Keratinocyte (primary cell): ENCODE results near the gene BID. TPM values are rescaled to one million over a fixed set of nuclear protein-coding genes. Genes with fewer than 3 reads are reported as not detected.

ENCODE experiments used
- DNase-seq: peaks from one replicate; pipeline ENCODE4 v3.0.0-alpha.2; 2011; ENCODE audit warnings: low read depth, missing footprints, low spot score
- FAIRE-seq: peaks from 2 replicates; lab custom pipeline; 2011; peaks lifted over from hg19 to GRCh38; lab: Jason Lieb, UNC
- H2AFZ ChIP-seq: 2 replicates; pipeline ENCODE4 v1.6.0; 2012; ENCODE audit warnings: low read length, control low read depth, inconsistent platforms; ENCODE audit not compliant: control insufficient read depth
- H3K27ac ChIP-seq: 2 replicates; pipeline ENCODE4 v1.5.1; 2011; ENCODE audit warnings: low read length; ENCODE audit not compliant: control insufficient read depth, insufficient read depth
- H3K27me3 ChIP-seq: 3 replicates; pipeline ENCODE4 v1.6.0; 2011; ENCODE audit warnings: low read length; ENCODE audit not compliant: control insufficient read depth, insufficient read depth; ENCODE audit errors: extremely low read depth
- H3K36me3 ChIP-seq, 2 experiments: 2 replicates in 1 of 2; 3 replicates in 1 of 2; pipeline ENCODE4 v1.5.1; 2011; ENCODE audit warnings: low read length in 2 of 2, mild to moderate bottlenecking in 1 of 2; ENCODE audit not compliant: control insufficient read depth in 2 of 2, insufficient read depth in 2 of 2; ENCODE audit errors: extremely low read depth in 1 of 2
- H3K4me1 ChIP-seq: 3 replicates; pipeline ENCODE4 v1.5.1; 2011; ENCODE audit warnings: low read length; ENCODE audit not compliant: control insufficient read depth, insufficient read depth; ENCODE audit errors: extremely low read depth
- H3K4me2 ChIP-seq: 3 replicates; pipeline ENCODE4 v1.6.0; 2011; ENCODE audit warnings: low read depth, low read length; ENCODE audit not compliant: control insufficient read depth, insufficient read depth; ENCODE audit errors: extremely low read depth
- H3K4me3 ChIP-seq, 3 experiments: fragments of 200-600 bp in 1 of 3; sonication (generic) in 1 of 3; 2 replicates in 2 of 3; 3 replicates in 1 of 3; pipeline ENCODE4 v1.5.1; 2011 to 2016; ENCODE audit warnings: low read length in 3 of 3, mild to moderate bottlenecking in 3 of 3, control low read depth in 2 of 3, inconsistent platforms in 1 of 3, low read depth in 1 of 3, mixed read lengths in 1 of 3, mixed run types in 1 of 3, moderate library complexity in 1 of 3; ENCODE audit not compliant: control insufficient read depth in 2 of 3, insufficient read depth in 2 of 3; ENCODE audit errors: extremely low read depth in 1 of 3
- H3K79me2 ChIP-seq: 2 replicates; pipeline ENCODE4 v1.6.0; 2012; ENCODE audit warnings: low read length; ENCODE audit not compliant: control insufficient read depth, insufficient read depth
- H3K9ac ChIP-seq: 3 replicates; pipeline ENCODE4 v1.6.0; 2011; ENCODE audit warnings: low read length; ENCODE audit not compliant: control insufficient read depth, insufficient read depth; ENCODE audit errors: extremely low read depth
- H3K9me1 ChIP-seq: 3 replicates; pipeline ENCODE4 v1.6.0; 2011; ENCODE audit warnings: low read length; ENCODE audit not compliant: control insufficient read depth, insufficient read depth; ENCODE audit errors: extremely low read depth
- H3K9me3 ChIP-seq: 2 replicates; pipeline ENCODE4 v1.5.1; 2012; ENCODE audit warnings: low read depth, low read length; ENCODE audit not compliant: control insufficient read depth
- H4K20me1 ChIP-seq: 3 replicates; pipeline ENCODE4 v1.6.0; 2011; ENCODE audit warnings: low read length; ENCODE audit not compliant: control insufficient read depth, insufficient read depth; ENCODE audit errors: extremely low read depth
- EZH2 ChIP-seq: IDR thresholded peaks from one replicate; pipeline ENCODE4 v1.6.1; 2012; ENCODE audit warnings: inconsistent platforms, mild to moderate bottlenecking, low read length, moderate library complexity
- dilution Hi-C: fragments of 300-500 bp; cut with MboI; formaldehyde crosslinking; loops from one replicate; pipeline ENCODE4 v1.7.0; 2020; ENCODE audit warnings: low sequenced_read_pairs; ENCODE audit not compliant: extremely low pct_ligation_motif_present
- polyA plus RNA-seq, 5 experiments: library from polyadenylated mRNA; depleted of rRNA in 3 of 5; stranded (reverse) in 3 of 5; stranded (forward) in 1 of 5; unstranded in 1 of 5; fragments of >200 nt; gene quantifications; 1 replicate in 1 of 5; 2 replicates in 3 of 5; 3 replicates in 1 of 5; pipeline versions ENCODE4 v1.2.1 to v1.2.3, GENCODE V29; 2011 to 2012; ENCODE audit warnings: missing spikeins in 2 of 5, low read depth in 1 of 5, low replicate concordance in 1 of 5
- TF ChIP-seq, protein P1 (sequence below), 3 experiments: IDR thresholded peaks in 1 of 3; conservative IDR thresholded peaks in 1 of 3; optimal IDR thresholded peaks in 1 of 3; 2 replicates in 2 of 3; 3 replicates in 1 of 3; pipeline versions ENCODE3 to v1.5.1; 2011; ENCODE audit warnings: low read length in 3 of 3, mild to moderate bottlenecking in 3 of 3, moderate library complexity in 2 of 3, control low read depth in 1 of 3, inconsistent platforms in 1 of 3; ENCODE audit not compliant: insufficient read depth in 2 of 3; ENCODE audit errors: extremely low read depth in 1 of 3

The BID gene
- polyA plus RNA-seq, 1 donor (not counting 4 experiments of a cell fraction or from before 2014, with no cell fraction given), result 46.0 TPM

DNA sequence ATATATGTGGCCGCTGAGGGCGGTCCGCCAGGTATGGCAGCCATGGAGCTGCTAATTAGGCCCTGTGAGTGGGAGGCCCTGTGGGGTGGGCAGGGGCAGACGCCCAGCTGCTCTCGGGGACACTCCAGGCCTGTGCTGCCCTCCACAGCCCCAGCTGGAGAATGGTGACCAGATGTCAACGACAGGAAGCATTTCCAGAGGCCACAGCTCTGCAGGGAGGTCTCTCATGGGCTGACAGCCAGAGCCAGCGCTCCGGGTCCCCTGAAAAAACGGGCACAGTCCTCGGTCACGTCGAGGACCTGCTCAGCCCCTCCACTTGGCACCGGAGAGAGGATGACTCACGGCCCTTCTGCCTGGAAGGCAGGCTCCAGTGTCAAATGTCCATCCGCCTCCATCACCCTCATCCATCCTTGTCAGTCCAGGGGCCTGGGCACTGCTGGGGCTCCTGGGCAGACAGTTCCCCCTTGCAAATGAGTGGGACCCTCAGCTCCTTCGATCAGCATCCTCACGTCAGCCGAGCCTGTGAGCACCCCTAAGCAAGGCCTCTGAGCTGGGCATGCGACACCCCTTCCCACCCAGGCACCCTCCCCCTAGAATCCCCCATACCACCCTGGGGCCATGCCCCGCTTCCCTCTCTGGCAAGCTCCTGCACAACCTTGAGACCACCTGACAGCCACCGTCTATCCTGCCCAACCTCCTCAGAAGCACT is 1.9 kb downstream of the BID start:
- H3K79me2 ChIP-seq, result peaks cover 13% of the 10 kb centered on the region
- no peak for DNase-seq
- no peaks in the 10 kb centered on the region for H3K9me1 ChIP-seq
- peak overlapping the region in 2 of 3 experiments; percentile 60 to 79 for H3K4me3 ChIP-seq
- dilution Hi-C loops, result no loop called here
- peaks cover 13% of the 10 kb centered on the region for H3K4me1 ChIP-seq
- no peaks in the 10 kb centered on the region for H3K9me3 ChIP-seq
- H2AFZ ChIP-seq, result no peak overlapping the region
- H4K20me1 ChIP-seq, result peaks cover 13% of the 10 kb centered on the region
- H3K27ac ChIP-seq, result no peak overlapping the region
- H3K9ac ChIP-seq, result no peak overlapping the region
- no peak for FAIRE-seq
- no peaks in the 10 kb centered on the region for H3K36me3 ChIP-seq
- TF ChIP-seq, protein P1, sequence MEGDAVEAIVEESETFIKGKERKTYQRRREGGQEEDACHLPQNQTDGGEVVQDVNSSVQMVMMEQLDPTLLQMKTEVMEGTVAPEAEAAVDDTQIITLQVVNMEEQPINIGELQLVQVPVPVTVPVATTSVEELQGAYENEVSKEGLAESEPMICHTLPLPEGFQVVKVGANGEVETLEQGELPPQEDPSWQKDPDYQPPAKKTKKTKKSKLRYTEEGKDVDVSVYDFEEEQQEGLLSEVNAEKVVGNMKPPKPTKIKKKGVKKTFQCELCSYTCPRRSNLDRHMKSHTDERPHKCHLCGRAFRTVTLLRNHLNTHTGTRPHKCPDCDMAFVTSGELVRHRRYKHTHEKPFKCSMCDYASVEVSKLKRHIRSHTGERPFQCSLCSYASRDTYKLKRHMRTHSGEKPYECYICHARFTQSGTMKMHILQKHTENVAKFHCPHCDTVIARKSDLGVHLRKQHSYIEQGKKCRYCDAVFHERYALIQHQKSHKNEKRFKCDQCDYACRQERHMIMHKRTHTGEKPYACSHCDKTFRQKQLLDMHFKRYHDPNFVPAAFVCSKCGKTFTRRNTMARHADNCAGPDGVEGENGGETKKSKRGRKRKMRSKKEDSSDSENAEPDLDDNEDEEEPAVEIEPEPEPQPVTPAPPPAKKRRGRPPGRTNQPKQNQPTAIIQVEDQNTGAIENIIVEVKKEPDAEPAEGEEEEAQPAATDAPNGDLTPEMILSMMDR (optimal IDR thresholded peaks at IDR 0.05 in 1 of 3, IDR thresholded peaks at IDR 0.05 in 1 of 3, conservative IDR thresholded peaks at IDR 0.05 in 1 of 3; ENCODE audit: extremely low read depth in 1 of 3, insufficient read depth in 2 of 3, low read length in 3 of 3), result no peak
- H3K4me2 ChIP-seq, result peak overlapping the region; percentile 97
- H3K27me3 ChIP-seq, result peaks cover 11% of the 10 kb centered on the region

DNA sequence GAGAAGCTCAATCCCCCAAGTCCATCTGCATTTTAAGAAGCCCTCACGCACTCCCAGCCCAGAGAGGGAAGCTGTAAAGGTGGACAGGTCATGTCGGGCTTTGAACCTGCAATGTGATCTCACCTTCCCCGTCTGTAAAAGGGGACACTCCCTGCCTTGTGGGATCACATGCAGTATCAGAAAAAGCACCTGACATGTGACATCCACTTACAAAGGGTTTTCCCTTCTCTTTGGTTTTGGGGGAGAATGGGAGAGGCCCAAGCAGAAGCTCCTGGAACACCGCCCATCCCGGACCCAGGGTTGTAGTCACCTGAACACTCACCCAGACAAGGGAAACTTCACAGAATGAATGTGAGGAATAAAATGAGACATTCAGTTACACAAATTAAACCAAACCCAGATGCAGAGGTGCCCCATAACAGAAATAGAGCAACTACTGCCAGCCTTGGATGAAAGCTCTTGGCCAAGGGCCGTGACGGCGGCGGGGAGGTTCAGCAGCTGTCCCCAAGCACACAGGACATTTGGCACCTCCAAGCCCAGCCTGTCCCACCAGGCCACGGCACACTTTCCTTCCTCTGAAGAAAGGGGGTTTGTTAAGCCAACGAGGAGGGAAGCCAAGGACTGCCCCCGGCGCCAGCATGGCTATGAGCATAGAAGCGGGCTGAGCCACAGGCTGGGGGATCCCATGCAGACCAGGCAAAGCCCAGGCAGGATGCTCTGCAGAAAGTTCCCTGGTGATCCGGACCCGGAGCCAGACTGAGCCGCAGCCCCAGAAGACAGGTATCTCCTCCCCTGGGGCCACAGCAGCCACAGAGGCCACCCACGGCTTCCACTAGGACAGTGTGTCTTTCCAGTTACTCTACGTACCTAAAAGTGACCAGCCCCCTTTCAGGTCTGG is 3.8 kb downstream of the BID start:
- H3K27ac ChIP-seq, result no peak overlapping the region
- H3K4me1 ChIP-seq, result peaks cover 13% of the 10 kb centered on the region
- TF ChIP-seq EZH2, result no peak
- no peak for FAIRE-seq
- H3K9me3 ChIP-seq, result no peaks in the 10 kb centered on the region
- H3K9me1 ChIP-seq, result no peaks in the 10 kb centered on the region
- no peak overlapping the region for H2AFZ ChIP-seq
- H3K79me2 ChIP-seq, result peaks cover 13% of the 10 kb centered on the region
- H3K4me3 ChIP-seq, result no peak overlapping the region
- no peak for DNase-seq
- no peak overlapping the region for H3K9ac ChIP-seq
- no peak overlapping the region for H3K4me2 ChIP-seq
- dilution Hi-C loops, result no loop called here
- peaks cover 13% of the 10 kb centered on the region for H4K20me1 ChIP-seq
- H3K27me3 ChIP-seq, result peaks cover 9% of the 10 kb centered on the region
- H3K36me3 ChIP-seq, result no peaks in the 10 kb centered on the region
